ENCODE data around the gene PDLIM3. TPM values are rescaled to one million over a fixed set of nuclear protein-coding genes. Genes with fewer than 3 reads are reported as not detected.

PDLIM3 gene
- total and polyA plus RNA-seq, 3 donors from 2014 or later, result 29.8 to 66.4 (median 41.6) TPM

- no peaks in the 10 kb centered on the region for H3K36me3 ChIP-seq (ENCODE audit: low read depth, missing control alignments)
- H3K4me1 ChIP-seq, result peaks cover 5% of the 10 kb centered on the region
- TF ChIP-seq POLR2A (IDR thresholded peaks at IDR 0.05), result no peak
- TF ChIP-seq CTCF (IDR thresholded peaks at IDR 0.05), result no peak
- H3K4me3 ChIP-seq, result no peak overlapping the region
- WGBS, 2 donors, result 54 to 56% methylated on average over 4 of the region's 4 CpGs
- no peaks in the 10 kb centered on the region for H3K9me3 ChIP-seq
- H3K27me3 ChIP-seq, result no peaks in the 10 kb centered on the region
- DNase-seq, result no peak
- intact Hi-C loops (cut with DNase I; ENCODE audit: low total_unique reads), result no loop called here
- H3K27ac ChIP-seq, result peak overlapping the region in 1 of 2 donors; percentile 12
These were observed 19.2 kb upstream of the PDLIM3 start for GRCh38 chr4:185554365-185555126.

GRCh38 chr4:185552254-185552653 is 16.9 kb upstream of the PDLIM3 start:
- H3K4me3 ChIP-seq, result no peak overlapping the region
- no peaks in the 10 kb centered on the region for H3K9me3 ChIP-seq
- TF ChIP-seq POLR2A (IDR thresholded peaks at IDR 0.05), result no peak
- no peak for TF ChIP-seq CTCF (IDR thresholded peaks at IDR 0.05)
- no peaks in the 10 kb centered on the region for H3K36me3 ChIP-seq (ENCODE audit: low read depth, missing control alignments)
- H3K27ac ChIP-seq, result no peak overlapping the region
- DNase-seq, result no peak
- WGBS, 2 donors, result 89 to 96% methylated on average over 2 of the region's 2 CpGs
- H3K27me3 ChIP-seq, result no peaks in the 10 kb centered on the region
- intact Hi-C loops (cut with DNase I; ENCODE audit: low total_unique reads), result no loop called here
- peaks cover 5% of the 10 kb centered on the region for H3K4me1 ChIP-seq

GRCh38 chr4:185550933-185551332 is 15.6 kb upstream of the PDLIM3 start:
- intact Hi-C loops (cut with DNase I; ENCODE audit: low total_unique reads), result no loop called here
- WGBS, 2 donors, result 100% methylated on average over 1 of the region's 1 CpG
- H3K36me3 ChIP-seq (ENCODE audit: low read depth, missing control alignments), result no peaks in the 10 kb centered on the region
- H3K27ac ChIP-seq, result no peak overlapping the region
- no peaks in the 10 kb centered on the region for H3K27me3 ChIP-seq
- no peak for TF ChIP-seq POLR2A (IDR thresholded peaks at IDR 0.05)
- TF ChIP-seq CTCF (IDR thresholded peaks at IDR 0.05), result no peak
- H3K9me3 ChIP-seq, result no peaks in the 10 kb centered on the region
- H3K4me3 ChIP-seq, result no peak overlapping the region
- peaks cover 5% of the 10 kb centered on the region for H3K4me1 ChIP-seq
- no peak for DNase-seq

GRCh38 chr4:185549095-185549639 is 13.9 kb upstream of the PDLIM3 start:
- Histone ChIP-seq H3K36me3 (ENCODE audit: low read depth, missing control alignments) (no peaks in the 10 kb centered on the region), H3K4me1 (peaks cover 5% of the 10 kb centered on the region), H3K27ac (no peak overlapping the region), H3K27me3 (no peaks in the 10 kb centered on the region), H3K9me3 (no peaks in the 10 kb centered on the region), H3K4me3 (no peak overlapping the region)
- TF ChIP-seq CTCF (IDR thresholded peaks at IDR 0.05) (no peak), POLR2A (IDR thresholded peaks at IDR 0.05) (no peak)
- 78 to 90% methylated on average over 2 of the region's 2 CpGs for WGBS, 2 donors
- DNase-seq, result no peak
- intact Hi-C loops (cut with DNase I; ENCODE audit: low total_unique reads), result no loop called here

GRCh38 chr4:185548587-185548986 is 13.3 kb upstream of the PDLIM3 start:
- Histone ChIP-seq H3K27ac (no peak overlapping the region), H3K9me3 (no peaks in the 10 kb centered on the region), H3K27me3 (no peaks in the 10 kb centered on the region), H3K36me3 (ENCODE audit: low read depth, missing control alignments) (no peaks in the 10 kb centered on the region), H3K4me3 (no peak overlapping the region), H3K4me1 (peaks cover under 1% of the 10 kb centered on the region)
- DNase-seq, result no peak
- intact Hi-C loops (cut with DNase I; ENCODE audit: low total_unique reads), result no loop called here
- WGBS, 2 donors, result 64 to 72% methylated on average over 1 of the region's 1 CpG
- no peak for TF ChIP-seq POLR2A (IDR thresholded peaks at IDR 0.05)
- no peak for TF ChIP-seq CTCF (IDR thresholded peaks at IDR 0.05)

Measured in testis (tissue), 3 donors.